Ovary (tissue), 3 donors: Measurements from ENCODE around the gene MAST4.

Source experiments
- CTCF ChIP-seq, 3 donors: fragments of 450-650 bp in 2 of 3; fragments of 200-600 bp in 1 of 3; IDR thresholded peaks; one replicate each; pipeline versions ENCODE4 v1.5.1 to v1.8.0; 2016 to 2022; ENCODE audit warnings: antibody characterized with exemption in 3 of 3, mild to moderate bottlenecking in 1 of 3
- POLR2A ChIP-seq: fragments of 450-650 bp; IDR thresholded peaks from one replicate; pipeline ENCODE4 v1.6.1; 2017; ENCODE audit warnings: antibody characterized with exemption, mild to moderate bottlenecking, moderate library complexity
- donor health status: DM: no; HTN: no; CAD: no.

- TF ChIP-seq POLR2A (no peak), CTCF (IDR thresholded peaks at IDR 0.05) (no peak)
Measured at GRCh38 chr5:67009028-67009427, 412.8 kb downstream of the MAST4 start.
